ENCODE measurements around the gene UNK.

DNA sequence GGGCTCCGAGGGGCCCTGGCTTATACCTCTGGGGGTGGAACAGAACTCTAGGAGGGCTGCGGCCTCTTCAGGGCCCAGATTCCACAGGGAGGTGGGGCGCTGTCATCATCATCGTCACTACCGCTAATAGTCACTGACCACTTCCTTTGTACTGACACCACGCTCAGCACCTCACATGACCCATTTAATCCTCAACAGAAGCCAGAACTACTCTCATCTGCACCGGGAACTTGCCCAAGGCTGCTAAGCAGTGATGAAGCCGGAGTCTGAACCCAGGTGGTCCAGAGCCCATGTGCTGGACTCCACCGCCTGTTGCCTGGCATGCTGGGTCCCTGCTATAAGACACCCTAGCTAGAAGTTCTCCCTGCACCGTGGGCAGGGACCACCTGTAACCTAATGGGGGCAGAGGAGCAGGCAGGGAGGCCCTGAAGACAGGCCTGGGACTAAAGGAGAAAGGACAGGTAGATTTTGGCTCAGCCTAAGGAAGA lies 47.6 kb downstream of the UNK start:
- TF ChIP-seq FOXA1 (IDR thresholded peaks at IDR 0.05): no peak
- no peak for TF ChIP-seq SP1 (IDR thresholded peaks at IDR 0.05)
- no peak for TF ChIP-seq LEF1 (IDR thresholded peaks at IDR 0.05; ENCODE audit: borderline replicate concordance)
- no peak for TF ChIP-seq FOXM1 (IDR thresholded peaks at IDR 0.05; ENCODE audit: borderline replicate concordance)

Data from HEK293T (cell line).